ENCODE measurements around the gene SMG7. TPM values are rescaled to one million over a fixed set of nuclear protein-coding genes. Genes with fewer than 3 reads are reported as not detected.

SMG7 gene
- total and polyA plus RNA-seq, 10 of the 15 experiments (the other 5 are each of a cell fraction or from before 2014, with no cell fraction given) = 9.5 to 65.4 (median 42.7) TPM

DNA sequence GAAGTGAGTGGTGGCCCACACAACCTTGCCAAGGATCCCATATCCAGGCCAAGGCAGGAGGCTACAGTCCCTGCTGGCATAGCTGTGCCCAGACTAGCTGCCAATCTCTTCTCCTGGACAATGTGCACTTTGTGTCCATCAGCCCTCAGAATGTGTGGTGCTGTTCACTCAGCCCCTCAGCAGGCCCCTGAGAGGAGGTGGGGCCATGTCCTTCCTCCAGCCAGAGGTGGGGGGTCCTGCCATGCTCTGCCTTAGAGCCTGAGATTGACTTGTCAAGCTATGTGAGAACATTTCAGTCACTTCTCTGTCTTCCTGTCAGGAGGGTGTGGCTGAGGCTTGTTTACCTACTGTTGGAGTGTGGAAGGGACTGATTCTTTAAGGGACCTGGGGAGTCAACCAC, 116.5 kb downstream of the SMG7 start (continued):
- TF ChIP-seq LARP7 (IDR thresholded peaks at IDR 0.05) (peak; percentile 75), YBX1 (IDR thresholded peaks at IDR 0.05) (no peak), ASH2L (IDR thresholded peaks at IDR 0.05; ENCODE audit: borderline replicate concordance, low read depth) (no peak)

DNA sequence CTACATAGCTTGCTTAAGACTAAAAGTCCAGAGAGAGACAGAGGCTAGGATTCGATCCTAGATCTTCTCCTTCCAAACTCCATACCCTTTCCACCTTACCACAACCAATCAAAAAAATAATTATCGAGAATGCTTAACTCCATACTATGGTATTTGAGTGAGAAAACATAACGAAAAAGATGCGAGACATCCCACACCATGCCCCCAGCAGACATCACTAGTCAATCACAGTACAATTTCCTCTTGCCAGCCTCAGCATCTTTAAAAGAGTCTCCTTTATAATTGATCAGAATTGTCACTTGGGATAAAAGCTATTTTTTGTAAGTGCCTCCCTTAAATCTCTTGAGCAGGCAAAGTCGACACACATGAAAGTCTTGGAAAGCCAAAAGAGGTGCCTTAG, 117.1 kb downstream of the SMG7 start:
- CTCF ChIA-PET = interaction anchor here (0.8 to 8.9 kb wide), 12 partner anchors 10 to 116 kb away, joined by 3 to 152 read pairs (median 6); no protein-coding TSS in a partner anchor
- Histone ChIP-seq H3K79me2 (ENCODE audit: control insufficient read depth, insufficient read depth, low read length) (peaks cover 15% of the 10 kb centered on the region), H3K27me3 (replicated peaks in 1 of 2; ENCODE audit: control insufficient read depth in 2 of 2, insufficient read depth in 2 of 2, low read length in 1 of 2) (no peaks in the 10 kb centered on the region), H3K4me1 (ENCODE audit: control insufficient read depth, insufficient read depth, low read length) (peaks cover 52% of the 10 kb centered on the region), H3K27ac (ENCODE audit: control insufficient read depth, insufficient read depth) (peak overlapping the region; percentile 95), H4K20me1 (ENCODE audit: control insufficient read depth, insufficient read depth) (no peaks in the 10 kb centered on the region), H3K4me3 (peak overlapping the region; percentile 73), H3K36me3 (ENCODE audit: control insufficient read depth in 2 of 2, insufficient read depth in 2 of 2, low read length in 1 of 2) (no peaks in the 10 kb centered on the region; a peak in 1 of 4 replicates), H3K9ac (ENCODE audit: control insufficient read depth, insufficient read depth, low read length) (peak overlapping the region; percentile 79), H2AFZ (ENCODE audit: control insufficient read depth, low read depth, low read length) (peak overlapping the region; percentile 73; the same call in 1 of the 2 replicates), H3K4me2 (ENCODE audit: control insufficient read depth, insufficient read depth) (peak overlapping the region; percentile 98), H3K9me3 (replicated peaks; ENCODE audit: control insufficient read depth, insufficient read depth, low read length) (no peaks in the 10 kb centered on the region; the same call in 2 of the 3 replicates)
- no TSS peak for BruUV-seq (replicated peaks)
- intact Hi-C loops (cut with micrococcal nuclease; ENCODE audit: unreplicated experiment) (no loop called here), in situ Hi-C loops (cut with MboI) (no loop called here)
- TF ChIP-seq SRF (IDR thresholded peaks at IDR 0.05; ENCODE audit: low read depth in 2 of 2, low read length in 2 of 2) (peak in 1 of 2 experiments; percentile 77; a peak in 2 of 4 replicates), ZNF217 (IDR thresholded peaks at IDR 0.05) (peak; percentile 58; the same call in 1 of the 2 replicates), NFIC (IDR thresholded peaks at IDR 0.05; ENCODE audit: low read depth, low read length) (no peak), NBN (IDR thresholded peaks at IDR 0.05) (peak; percentile 18; the same call in 1 of the 2 replicates), ZNF622 (IDR thresholded peaks at IDR 0.05) (no peak), ETV6 (conservative IDR thresholded peaks at IDR 0.05 in 1 of 2, IDR thresholded peaks at IDR 0.05 in 1 of 2; ENCODE audit: borderline replicate concordance in 1 of 2, low read depth in 1 of 2) (peak in 1 of 2 experiments; percentile 13; a peak in 1 of 4 replicates), RUNX3 (IDR thresholded peaks at IDR 0.05; ENCODE audit: low read length) (0 out of 2 replicates have a peak, but pooled peaks have one; percentile 23), YBX1 (IDR thresholded peaks at IDR 0.05) (no peak), HCFC1 (IDR thresholded peaks at IDR 0.05; ENCODE audit: low read length) (peak; percentile 36; the same call in 1 of the 2 replicates)
- TF ChIP-seq, protein P1, sequence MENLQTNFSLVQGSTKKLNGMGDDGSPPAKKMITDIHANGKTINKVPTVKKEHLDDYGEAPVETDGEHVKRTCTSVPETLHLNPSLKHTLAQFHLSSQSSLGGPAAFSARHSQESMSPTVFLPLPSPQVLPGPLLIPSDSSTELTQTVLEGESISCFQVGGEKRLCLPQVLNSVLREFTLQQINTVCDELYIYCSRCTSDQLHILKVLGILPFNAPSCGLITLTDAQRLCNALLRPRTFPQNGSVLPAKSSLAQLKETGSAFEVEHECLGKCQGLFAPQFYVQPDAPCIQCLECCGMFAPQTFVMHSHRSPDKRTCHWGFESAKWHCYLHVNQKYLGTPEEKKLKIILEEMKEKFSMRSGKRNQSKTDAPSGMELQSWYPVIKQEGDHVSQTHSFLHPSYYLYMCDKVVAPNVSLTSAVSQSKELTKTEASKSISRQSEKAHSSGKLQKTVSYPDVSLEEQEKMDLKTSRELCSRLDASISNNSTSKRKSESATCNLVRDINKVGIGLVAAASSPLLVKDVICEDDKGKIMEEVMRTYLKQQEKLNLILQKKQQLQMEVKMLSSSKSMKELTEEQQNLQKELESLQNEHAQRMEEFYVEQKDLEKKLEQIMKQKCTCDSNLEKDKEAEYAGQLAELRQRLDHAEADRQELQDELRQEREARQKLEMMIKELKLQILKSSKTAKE (IDR thresholded peaks at IDR 0.05; ENCODE audit: low read depth, poor library complexity, severe bottlenecking) = peak; percentile 17
- TF ChIP-seq, protein P2, sequence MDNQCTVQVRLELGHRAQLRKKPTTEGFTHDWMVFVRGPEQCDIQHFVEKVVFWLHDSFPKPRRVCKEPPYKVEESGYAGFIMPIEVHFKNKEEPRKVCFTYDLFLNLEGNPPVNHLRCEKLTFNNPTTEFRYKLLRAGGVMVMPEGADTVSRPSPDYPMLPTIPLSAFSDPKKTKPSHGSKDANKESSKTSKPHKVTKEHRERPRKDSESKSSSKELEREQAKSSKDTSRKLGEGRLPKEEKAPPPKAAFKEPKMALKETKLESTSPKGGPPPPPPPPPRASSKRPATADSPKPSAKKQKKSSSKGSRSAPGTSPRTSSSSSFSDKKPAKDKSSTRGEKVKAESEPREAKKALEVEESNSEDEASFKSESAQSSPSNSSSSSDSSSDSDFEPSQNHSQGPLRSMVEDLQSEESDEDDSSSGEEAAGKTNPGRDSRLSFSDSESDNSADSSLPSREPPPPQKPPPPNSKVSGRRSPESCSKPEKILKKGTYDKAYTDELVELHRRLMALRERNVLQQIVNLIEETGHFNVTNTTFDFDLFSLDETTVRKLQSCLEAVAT (IDR thresholded peaks at IDR 0.05) = peak; percentile 100
- TF ChIP-seq, protein P3, sequence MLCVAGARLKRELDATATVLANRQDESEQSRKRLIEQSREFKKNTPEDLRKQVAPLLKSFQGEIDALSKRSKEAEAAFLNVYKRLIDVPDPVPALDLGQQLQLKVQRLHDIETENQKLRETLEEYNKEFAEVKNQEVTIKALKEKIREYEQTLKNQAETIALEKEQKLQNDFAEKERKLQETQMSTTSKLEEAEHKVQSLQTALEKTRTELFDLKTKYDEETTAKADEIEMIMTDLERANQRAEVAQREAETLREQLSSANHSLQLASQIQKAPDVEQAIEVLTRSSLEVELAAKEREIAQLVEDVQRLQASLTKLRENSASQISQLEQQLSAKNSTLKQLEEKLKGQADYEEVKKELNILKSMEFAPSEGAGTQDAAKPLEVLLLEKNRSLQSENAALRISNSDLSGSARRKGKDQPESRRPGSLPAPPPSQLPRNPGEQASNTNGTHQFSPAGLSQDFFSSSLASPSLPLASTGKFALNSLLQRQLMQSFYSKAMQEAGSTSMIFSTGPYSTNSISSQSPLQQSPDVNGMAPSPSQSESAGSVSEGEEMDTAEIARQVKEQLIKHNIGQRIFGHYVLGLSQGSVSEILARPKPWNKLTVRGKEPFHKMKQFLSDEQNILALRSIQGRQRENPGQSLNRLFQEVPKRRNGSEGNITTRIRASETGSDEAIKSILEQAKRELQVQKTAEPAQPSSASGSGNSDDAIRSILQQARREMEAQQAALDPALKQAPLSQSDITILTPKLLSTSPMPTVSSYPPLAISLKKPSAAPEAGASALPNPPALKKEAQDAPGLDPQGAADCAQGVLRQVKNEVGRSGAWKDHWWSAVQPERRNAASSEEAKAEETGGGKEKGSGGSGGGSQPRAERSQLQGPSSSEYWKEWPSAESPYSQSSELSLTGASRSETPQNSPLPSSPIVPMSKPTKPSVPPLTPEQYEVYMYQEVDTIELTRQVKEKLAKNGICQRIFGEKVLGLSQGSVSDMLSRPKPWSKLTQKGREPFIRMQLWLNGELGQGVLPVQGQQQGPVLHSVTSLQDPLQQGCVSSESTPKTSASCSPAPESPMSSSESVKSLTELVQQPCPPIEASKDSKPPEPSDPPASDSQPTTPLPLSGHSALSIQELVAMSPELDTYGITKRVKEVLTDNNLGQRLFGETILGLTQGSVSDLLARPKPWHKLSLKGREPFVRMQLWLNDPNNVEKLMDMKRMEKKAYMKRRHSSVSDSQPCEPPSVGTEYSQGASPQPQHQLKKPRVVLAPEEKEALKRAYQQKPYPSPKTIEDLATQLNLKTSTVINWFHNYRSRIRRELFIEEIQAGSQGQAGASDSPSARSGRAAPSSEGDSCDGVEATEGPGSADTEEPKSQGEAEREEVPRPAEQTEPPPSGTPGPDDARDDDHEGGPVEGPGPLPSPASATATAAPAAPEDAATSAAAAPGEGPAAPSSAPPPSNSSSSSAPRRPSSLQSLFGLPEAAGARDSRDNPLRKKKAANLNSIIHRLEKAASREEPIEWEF (IDR thresholded peaks at IDR 0.05; ENCODE audit: insufficient replicate concordance, low read depth, low read length) = peak; percentile 33
- DNase-seq (ENCODE audit: low read depth, low spot score) (no peak), FAIRE-seq (no peak), ATAC-seq (no peak)
- RAD21 ChIA-PET (ENCODE audit: unreplicated experiment) = interaction anchor here (0.5 to 9.5 kb wide), 22 partner anchors 9 to 326 kb away, joined by 3 to 188 read pairs (median 3); partner anchors contain the start of gene SMG7
- SMC1A ChIA-PET (ENCODE audit: uncharacterized antibody, unreplicated experiment) = interaction anchor here (0.7 to 11.7 kb wide), 21 partner anchors 9 to 562 kb away, joined by 3 to 363 read pairs (median 5); partner anchors contain the start of genes APOBEC4 and ARPC5
- WGBS (ENCODE audit: insufficient coverage, insufficient replicate concordance, low lambda C conversion rate, missing lambda C conversion rate) = 35% methylated on average over 5 of the region's 5 CpGs
- POLR2A ChIA-PET = interaction anchor here (0.6 to 12.1 kb wide), 9 partner anchors 10 to 349 kb away, joined by 3 to 199 read pairs (median 4); no protein-coding TSS in a partner anchor

All from GM12878 (cell line).